ENCODE results near the gene SFRP4.

GRCh38 chr7:37899712-37900247 lies 16.8 kb downstream of the SFRP4 start:
- no peak for TF ChIP-seq REST (IDR thresholded peaks at IDR 0.05; ENCODE audit: low read depth)
- TF ChIP-seq RAD21 (IDR thresholded peaks at IDR 0.05; ENCODE audit: low read depth), result no peak
- no peak for TF ChIP-seq TAF1 (IDR thresholded peaks at IDR 0.05; ENCODE audit: low read depth)
- no peak for TF ChIP-seq CEBPB (IDR thresholded peaks at IDR 0.05)
- TF ChIP-seq EP300 (IDR thresholded peaks at IDR 0.05; ENCODE audit: borderline replicate concordance), result no peak
- no peak for TF ChIP-seq USF1 (IDR thresholded peaks at IDR 0.05)
- TF ChIP-seq MAX (IDR thresholded peaks at IDR 0.05), result no peak

Data from Ishikawa (cell line).